ELR (cell line): ENCODE measurements around the gene CROCC2.
"Not testable (repeated sequence)": the region's sequence is repeated elsewhere in the genome, so short reads cannot be mapped to it uniquely, and the experiment has no call there.

Experiments
- DNase-seq: peaks from one replicate; pipeline ENCODE4 v3.0.0-alpha.2; 2015; ENCODE audit warnings: low read depth

Gene CROCC2

DNA sequence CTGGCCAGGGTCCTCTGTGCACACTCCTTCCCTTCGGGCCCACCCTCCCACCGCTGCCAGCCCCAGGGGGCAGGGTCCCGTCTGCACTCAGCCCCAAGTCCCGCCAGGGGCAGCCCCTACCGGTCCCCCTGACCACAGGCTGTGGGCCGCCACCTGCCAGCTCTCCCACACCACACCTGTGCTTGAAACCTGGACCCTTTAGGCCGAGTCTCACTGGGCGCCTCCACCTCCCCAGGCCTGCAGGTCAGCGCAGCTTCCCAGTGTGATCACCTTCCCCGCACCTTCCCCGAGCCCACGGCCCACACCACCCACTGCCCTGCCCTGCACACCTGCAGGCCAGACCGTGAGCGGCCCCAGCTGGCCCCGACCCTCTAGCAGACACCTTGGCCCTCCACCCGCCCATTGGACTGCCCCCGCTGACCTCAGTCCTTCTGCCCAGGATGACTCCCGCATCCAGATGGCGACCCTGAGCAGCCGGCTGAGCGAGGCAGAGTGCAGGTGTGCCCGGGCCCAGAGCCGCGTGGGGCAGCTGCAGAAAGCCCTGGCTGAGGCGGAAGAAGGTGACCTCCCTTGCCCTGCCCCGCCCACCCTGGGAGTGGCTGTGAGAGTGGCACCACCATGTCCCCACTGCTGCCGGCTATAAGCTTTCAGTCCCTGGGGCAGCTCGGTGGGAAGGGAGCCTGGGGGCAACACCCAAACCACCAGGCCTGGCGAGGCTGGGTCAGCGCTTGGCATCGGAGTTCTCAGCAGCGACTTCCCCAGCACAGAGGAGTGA lies 61.0 kb downstream of the CROCC2 start:
- DNase-seq = no peak

DNA sequence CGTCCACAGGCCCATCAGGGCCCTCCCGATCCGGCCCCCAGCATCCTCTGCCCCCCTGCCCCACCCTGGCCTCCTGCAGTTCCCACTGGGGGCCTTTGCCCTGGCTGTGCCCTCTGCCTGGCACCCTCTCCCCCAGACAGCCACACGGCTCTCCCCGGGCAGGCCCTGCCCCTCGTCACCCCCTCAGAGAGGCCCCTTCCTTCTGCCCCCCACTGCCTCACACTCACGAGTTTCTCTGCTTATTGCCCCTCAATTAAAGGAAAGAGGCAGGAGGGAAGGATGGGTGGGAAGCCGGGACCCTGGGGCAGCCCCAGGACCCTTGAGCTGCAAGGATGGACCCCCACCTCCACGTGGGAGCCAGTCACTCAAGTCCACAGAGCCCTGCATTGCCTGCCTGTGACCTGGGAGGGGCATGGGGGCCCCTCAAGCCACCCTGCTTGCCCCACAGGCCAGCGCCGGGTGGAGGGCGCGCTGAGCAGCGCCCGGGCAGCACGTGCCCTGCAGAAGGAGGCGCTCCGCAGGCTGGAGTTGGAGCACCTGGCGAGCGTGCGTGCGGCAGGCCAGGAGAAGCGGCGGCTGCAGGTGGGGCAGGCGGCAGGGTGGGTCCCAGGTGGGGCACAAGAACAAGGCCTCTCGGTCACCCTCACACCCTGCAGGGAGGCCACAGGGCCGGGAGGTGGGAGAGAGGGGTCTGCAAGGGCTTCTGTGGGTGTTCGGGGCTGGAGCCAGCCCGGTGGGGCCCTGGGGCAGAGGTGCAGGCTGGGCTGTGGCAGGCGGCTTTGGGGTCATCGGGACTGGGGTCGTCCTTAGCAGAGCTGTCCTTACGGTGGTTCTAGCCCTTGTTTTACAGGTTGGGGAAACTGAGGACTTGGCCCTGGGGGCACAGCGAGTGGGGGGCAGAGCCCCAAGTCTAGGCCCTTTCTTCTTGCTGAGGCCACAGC lies 61.8 kb downstream of the CROCC2 start:
- no peak for DNase-seq

DNA sequence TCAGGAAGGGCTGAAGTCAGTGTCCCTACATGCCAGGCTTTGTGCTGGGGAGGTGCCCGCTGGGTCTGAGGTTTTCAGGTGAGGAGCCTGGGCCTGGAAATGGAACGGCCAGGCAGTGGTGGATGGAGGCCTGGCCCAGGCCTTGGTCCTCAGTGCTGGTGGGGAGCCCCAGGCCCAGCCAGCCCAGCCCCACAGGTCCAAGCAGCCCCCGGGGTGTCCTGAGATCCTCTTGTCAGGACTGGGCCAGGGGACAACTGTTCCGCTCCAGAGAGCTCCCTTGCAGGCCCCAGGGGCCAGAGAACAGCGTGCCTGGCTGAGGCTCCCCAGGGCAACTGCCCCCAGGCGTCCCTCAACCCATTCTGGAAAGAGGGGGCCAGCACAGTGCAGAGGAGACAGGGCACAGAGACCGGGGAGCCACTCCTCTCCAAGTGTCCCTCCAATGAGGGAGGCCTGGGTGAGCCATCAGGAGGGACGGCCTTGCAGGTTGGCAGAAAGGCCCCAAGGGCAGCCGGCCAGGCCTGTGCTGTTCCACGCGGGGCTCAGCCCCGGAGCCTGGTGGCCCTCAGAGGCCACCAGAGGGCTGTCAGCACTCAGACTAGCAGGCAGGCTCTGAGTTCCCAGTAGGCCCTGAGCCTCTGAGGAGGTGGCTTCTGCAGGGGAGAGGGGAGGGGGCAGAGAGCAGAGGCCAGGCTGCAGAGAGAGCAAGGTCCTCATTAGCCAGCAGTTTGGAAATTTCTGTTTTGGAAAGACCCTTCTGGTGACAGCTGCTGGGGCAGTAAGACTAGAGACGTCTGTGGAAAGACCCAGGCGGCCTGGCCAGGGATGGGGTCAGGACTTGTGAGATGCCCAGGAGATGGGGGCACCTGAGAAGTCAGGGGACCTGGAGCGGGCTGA lies 62.8 kb downstream of the CROCC2 start:
- DNase-seq = no peak

DNA sequence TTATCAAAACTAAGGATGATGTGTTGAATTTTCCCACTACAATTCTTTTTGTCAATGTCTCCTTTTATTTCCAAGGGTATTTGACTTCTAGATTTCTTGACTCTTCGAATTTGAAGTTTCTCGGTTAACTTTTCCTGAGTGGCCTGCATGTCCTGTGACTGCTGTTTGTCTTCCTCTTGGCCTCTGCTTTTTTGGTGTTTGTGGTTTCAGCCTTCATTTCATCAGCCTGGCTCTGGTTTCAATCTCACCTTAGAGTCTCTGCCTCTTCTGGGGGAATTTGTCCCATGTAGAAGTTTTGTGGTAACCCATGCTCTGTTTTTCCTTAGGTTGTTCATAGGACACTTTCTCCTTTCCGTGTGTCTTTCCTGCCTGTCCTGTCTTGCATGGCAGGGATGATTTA lies 64.0 kb downstream of the CROCC2 start:
- no peak for DNase-seq

DNA sequence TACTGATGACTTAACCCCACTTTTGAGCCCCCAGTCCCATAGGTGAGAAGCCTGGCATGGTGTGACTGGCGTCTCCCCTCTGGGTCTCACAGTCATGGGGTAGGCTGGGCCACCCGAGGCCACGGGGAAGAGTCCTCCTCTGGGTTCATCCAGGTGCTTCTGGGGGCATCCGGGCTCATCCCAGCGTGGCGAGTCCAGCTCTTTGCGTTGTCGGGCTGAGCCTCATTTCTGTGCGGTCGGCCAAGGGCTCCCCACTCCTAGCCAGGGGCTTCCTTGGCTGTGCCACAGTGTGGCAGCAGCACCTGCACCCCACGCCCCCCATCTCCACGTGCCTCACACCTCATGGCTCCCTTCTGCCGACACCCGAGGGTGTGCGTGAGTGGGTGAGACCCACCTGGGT lies 64.7 kb downstream of the CROCC2 start:
- no peak for DNase-seq

DNA sequence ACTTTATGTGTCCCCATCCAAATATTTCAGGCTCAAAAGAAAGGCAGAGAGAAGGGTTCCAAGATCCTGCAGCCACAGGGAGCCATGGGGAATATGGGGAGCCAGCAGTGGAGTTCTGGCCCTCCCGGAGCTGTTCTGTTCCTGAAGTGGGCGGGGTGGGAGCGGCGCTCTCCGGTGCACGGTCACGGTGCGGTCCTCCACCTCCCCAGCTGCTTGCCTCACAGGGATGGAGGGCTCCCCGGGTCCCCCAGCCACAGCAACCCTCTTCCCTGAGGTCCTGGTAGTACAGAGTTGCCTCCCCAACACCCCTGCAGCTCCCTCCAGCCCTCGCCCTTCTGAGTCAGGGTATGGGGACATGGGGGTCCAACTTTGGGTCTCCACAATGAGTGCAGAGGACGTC lies 66.1 kb downstream of the CROCC2 start:
- DNase-seq = no peak

DNA sequence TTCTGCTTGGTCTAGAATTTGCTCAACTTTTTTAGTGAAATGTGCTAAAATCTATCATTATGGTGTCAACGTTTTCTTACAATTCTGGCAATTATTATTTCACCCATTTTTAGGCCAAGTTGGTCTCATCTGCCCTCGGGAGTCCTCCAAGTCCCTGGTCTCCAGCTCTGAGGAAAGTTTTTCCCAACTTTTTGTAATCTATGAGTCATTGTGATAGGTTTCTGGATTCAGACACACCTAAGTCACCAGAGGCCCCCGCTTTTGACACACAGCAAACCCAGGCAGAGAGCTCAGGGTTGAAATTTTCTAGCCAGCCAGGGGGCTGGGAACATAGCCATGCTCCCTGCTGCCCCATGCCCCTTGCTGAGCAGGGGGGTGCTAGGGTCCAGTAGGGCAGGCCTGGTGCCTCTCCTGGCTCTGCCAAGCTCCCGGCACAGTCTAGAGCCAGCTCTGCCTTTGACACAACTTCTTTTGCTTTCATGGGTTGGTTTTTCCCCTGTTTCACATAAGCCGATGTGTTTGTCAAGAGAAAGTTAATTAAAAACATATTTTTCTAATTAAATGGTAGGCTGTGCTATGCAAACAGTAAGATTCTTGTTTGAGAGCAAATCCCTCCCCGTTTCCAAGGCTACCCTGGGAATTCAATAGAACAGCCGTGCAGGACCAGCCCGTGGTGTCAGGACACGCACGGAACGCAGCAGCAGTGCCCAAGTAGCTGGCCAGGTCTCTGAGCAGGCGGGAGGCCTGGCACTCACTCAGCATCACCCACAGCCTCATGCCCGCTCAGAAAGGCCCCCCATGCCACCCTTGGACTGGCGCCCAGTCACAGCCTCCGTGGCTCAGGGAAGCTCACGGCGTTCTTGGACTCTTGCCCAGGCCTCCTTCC lies 66.7 kb downstream of the CROCC2 start:
- no peak for DNase-seq

DNA sequence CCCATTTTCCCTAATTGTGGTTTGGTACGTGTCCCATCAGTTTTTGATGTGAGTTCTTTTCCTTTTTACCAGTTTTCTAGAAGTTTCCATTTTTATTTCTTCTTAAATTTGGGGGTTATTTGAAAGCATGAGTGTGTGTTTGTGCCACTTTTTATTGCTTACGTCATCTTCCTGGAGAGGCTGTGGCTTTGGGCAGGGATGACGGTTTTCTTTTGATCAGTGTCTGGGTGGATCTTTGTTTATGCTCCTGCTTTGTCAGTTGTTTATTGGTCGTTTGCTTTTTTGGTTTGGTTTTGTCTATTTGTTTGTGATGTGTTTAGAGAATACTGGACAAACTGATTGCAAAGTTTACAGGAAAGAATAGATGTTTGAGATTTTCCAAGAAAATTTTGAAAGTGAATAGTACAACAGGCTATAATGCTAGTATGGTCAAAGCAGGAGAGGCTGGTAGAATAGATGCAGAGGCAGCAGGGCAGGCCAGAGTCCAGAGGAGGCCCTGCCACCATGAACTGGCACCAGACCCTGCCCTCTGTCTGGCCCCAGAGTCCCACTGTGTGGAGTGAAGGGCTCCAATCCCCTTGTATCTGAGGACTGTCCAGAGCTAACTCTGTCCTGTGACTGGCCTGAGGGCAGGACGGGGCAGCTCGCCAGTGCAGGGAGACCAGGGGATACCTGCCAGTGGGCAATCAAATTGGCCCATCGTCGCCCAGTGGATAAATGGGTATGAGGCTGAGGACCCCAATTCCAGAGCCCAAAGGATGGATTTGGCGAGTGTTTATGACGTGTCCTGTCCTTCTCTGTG lies 68.8 kb downstream of the CROCC2 start:
- DNase-seq = peak; percentile 28

DNA sequence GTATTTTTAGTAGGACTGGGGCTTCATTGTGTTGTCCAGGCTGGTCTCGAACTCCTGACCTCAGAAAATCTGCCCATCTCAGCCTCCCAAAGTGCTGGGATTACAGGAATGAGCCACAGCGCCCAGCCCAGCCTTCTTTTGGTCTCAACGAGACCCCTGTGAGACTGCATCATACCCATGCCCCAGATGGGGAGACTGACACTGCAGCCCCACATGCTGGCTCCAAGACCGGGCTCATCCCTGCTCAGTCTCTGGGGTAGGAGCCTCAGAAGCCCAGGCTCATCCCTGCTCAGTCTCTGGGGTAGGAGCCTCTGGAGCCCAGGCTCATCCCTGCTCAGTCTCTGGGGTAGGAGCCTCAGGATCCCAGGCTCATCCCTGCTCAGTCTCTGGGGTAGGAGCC lies 69.8 kb downstream of the CROCC2 start:
- DNase-seq = not testable (repeated sequence)

DNA sequence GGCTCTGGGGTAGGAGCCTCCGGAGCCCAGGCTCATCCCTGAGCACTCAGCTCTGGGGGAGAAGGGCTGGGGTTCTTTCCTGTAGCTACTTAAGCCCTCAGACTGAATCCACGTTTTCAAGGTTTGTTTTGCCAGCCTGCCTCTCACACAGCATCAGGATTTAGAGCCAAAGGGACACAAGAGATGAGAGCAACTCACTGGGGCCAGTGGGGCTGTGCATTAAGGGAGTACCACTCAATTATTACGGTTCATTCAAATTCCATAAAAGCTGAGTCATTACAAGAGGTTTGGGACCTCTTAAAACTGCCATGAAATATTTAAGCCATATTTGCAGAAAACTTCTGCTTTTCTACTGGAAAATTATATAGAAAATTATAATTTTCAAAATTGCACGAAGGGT lies 75.1 kb downstream of the CROCC2 start:
- peak; percentile 39 for DNase-seq

DNA sequence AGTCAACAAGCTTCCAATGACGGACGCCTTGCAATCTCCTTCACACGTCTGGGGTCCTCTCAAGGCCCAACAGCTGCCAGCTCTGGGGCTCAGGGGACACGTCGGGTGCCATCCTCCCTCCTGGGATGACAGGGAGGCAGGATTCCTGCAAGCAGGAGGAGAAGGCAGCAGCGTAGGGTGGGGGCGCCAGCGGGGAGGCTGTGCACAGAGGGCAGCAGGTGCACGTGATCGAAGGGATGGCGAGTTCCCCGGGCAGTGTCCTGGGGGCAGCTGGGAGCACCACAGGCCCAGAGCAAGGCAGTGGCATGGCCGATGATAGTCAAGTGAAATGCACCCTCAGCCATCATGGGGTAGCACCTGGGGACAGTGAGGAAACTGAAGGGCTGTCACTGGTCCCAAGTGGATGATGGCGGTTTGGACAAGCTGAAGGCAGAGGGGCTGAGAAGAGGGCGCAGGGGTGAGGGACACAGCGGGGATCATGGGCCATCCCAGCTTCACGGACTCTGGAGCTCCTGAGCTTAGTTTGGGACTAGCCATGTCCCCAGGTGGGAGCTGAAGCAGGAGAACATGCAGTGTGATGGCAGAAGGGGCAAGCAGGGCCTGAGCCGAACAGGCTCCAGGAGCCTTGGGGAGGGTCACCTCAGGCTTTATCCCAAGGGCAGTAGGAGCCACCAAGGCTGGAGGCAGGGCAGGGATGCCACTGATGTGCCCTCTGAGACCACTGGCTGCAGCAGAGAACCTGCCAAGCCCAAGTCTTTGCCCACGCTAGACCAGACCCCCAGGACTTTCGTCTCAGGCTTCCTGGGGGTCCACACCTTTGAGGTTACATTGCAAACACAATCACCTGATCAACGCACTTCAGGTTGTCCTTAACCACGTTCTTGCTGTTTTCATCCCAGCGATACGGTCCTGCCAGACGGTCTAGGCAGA lies 76.0 kb downstream of the CROCC2 start:
- no peak for DNase-seq

DNA sequence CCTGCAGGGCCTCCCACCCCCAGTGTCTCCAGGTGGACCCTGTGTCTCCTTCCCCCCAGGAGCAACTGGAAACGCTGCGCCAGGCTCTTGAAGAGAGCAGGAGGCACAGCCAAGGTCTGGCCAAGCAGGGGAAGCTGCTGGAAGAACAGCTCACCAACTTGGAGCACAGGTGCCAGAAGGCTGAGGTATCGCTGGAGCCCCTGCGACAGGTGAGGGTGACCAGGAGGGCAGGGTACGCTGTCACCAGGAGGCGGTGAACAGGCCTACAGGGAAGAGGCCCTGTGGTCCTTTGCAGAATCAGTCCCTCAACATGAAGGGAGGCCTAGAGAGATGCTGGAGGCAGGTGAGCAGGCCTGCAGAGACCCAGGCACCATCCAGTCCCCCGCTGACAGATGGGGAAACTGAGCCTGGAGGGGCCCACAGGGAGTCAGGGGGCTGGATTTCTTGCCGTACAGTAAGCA lies 76.7 kb downstream of the CROCC2 start:
- DNase-seq = no peak

DNA sequence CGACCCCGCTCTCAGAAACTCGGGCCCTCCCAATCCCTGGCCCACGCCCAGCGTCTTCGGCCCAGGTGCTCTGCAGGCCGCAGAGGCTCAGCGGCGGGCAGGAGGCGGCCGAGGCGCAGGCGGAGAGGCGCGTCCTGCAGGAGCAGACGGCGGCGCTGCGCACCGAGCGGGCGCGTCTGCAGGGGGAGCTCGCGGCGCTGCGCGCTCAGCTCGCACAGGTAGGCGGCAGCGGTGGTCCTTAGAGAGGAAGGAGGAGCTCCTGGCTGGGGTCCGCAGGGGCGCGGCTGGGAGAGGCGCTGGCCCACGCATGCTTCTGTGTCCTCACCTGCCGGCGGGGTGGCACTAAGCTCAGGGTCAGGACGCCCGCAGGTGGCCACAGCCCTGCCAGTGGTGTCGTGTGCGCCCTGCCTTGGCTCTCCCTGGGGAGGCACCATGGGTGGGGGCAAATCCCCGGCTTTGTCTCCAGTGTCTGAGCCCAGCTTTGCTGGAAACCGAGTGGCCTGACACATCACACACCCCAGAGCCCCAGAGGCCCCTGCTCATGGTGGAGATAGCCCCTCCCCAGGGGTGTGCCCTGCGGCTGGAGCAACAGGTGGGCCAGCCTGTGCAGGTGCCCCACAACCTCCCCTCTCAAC lies 77.3 kb downstream of the CROCC2 start:
- no peak for DNase-seq

DNA sequence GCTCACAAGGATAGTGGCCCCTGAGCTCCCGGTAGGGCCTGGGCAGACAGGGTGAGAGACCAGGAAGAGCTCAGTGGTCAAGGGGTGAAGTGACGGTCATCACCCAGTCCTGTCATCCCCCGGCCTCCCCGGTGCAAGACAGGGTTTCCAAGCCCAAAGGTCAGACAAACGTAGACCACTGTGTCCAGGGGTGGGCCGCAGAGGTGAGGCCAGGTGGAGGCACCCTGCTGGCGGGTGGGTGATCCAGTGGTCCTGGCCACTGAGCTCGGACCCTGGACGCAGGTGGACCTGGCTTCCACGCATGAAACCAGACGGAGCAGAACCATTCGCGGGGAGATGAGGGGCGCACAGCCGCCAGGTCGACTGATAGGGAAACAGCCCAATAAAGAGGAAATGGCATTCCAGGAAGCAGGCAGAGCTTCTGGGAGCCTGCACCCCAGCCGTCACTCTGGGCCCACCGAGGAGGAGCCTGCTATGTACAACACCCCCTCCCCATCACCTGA lies 77.9 kb downstream of the CROCC2 start:
- DNase-seq = no peak

DNA sequence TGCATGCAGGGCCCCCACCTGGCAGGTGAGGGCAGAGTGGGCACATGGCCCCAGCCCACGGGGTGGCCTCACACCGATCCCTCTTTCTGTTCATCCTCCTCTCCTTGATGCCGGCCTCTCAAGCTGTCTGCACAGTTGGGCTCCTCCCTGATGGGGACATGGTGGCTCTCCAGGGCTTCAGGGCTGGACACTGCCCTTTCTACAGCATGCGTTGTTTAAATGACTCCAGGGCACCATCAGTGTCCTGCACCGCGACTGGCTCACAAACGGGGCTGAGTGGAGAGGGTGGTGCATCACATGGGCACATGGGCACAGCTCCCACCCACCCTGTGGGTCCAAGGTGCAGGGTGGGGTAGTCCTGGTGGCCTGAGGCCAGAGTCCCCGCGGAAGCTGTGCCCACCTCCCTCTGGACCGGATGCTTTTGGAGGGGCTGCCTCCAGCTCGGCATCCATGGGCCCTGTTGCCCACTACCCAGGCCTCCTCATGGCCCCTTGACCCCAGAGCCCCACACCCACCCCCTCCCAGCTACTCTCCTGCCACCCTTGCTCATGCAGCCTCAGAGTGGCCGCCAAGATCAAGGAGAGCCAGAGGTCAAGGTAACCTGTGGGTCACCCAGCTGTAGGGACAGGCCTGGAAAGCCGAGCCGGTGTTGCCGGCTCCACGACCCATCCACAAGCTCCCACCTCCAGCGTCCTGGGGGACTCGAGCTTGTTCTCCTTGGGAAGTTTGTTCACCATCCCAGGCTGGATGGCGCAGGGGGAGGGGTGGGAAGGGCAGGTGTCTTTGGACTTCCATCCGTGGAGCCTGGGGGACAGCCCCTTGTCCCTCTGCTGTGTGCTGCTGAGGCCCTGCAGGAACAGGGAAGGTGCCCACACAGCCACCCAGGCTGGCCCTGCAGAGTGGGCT lies 80.0 kb downstream of the CROCC2 start:
- no peak for DNase-seq

DNA sequence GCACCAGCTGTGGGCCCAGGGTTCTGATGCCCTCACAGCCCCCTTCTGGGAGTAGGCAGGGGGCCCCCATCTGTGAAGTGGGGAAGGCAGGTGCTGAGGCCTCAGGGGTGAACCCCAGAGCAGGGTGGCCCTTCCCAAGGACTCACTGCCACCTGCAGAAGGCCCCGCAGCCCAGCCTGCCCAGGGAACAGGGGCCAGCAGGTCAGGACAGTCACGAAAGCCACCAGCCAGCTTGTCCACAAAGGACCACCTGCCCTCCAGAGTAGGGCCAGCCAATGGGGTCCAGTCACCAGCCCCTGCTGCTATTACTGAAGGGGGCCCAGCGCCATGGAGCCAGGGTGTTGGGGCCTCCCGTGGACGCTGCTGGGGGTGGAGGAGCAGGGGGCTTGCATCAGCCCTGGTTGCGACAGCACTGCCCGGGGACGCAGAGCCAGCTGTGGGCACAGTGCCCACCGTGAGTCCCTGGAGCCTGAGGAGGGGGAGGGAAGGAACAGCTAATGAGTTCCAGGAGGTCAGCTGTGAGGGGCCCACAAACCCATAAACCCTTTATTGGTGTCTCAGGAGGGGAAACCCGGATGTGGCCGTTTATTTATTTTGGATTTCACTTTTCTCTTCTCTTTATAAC lies 80.8 kb downstream of the CROCC2 start:
- no peak for DNase-seq

DNA sequence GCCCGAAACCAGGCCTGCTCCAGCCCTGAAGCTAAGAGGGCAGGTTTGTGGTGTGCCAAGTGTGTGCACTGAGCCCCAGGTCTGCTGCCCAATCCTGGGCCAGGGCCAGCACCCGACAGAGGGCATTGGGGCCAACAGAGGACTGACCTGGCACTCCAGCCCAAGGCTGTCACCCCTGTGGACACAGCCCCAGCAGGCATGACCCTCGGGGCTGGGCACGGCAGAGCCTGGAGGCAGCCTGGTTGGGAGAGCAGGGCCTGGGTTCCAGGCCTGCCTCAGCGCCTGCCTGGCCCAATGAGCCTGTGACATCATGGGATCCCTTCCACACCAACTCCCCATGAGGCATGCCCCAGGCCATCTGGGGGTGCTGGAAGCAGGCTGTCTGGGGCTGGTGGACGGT lies 81.5 kb downstream of the CROCC2 start:
- DNase-seq = no peak
